SU-DHL-6 (cell line): ENCODE measurements around the gene CYP3A7.

Experiments used
- CTCF ChIP-seq: fragments of 200-600 bp; sonication (generic); IDR thresholded peaks from one replicate; pipeline ENCODE4 v1.5.1; 2017; ENCODE audit warnings: antibody characterized with exemption, mild to moderate bottlenecking, low read length, moderate library complexity; ENCODE audit not compliant: insufficient read depth, poor library complexity, severe bottlenecking
- EZH2phosphoT487 ChIP-seq: fragments of 200-600 bp; sonication (generic), shearing (Covaris generic); conservative IDR thresholded peaks from 2 replicates; pipeline ENCODE4 v1.6.1; 2018; ENCODE audit warnings: mild to moderate bottlenecking, antibody characterized with exemption, low read length, moderate library complexity, mixed read lengths

GRCh38 chr7:99752356-99752755, 17.4 kb upstream of the CYP3A7 start:
- no peak for TF ChIP-seq CTCF
- no peak for TF ChIP-seq EZH2phosphoT487
